WI38 (cell line): ENCODE results near the gene OSBPL2.

ENCODE experiments used
- H3K4me3 ChIP-seq: 2 replicates; pipeline ENCODE4 v1.5.1; 2011; ENCODE audit warnings: low read depth, mild to moderate bottlenecking, control low read depth, low read length
- CTCF ChIP-seq: IDR thresholded peaks from 2 replicates; pipeline ENCODE4 v1.5.1; 2012; ENCODE audit warnings: low read depth, mild to moderate bottlenecking, control low read depth, low read length

OSBPL2 gene

DNA sequence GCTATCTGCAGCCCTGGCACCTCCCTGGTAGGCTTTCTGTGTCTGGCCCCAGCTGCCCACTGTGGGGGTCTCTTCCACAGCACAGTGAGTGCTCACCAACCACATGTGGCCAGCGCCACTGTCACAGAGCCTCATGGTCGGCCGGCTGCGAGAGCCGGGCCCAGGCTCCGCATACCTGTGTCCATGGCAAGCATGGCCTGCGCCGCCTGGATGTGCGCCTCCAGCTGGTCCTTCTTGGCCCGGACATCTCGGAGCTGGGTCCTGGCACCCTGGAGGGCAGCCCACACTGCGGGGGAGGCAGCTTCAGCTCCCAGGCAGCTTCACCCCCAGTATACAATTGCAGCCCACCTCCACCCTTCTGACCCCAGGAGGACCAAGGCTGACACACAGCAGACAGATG lies 77.5 kb downstream of the OSBPL2 start:
- no peak for TF ChIP-seq CTCF
- no peak overlapping the region for H3K4me3 ChIP-seq

DNA sequence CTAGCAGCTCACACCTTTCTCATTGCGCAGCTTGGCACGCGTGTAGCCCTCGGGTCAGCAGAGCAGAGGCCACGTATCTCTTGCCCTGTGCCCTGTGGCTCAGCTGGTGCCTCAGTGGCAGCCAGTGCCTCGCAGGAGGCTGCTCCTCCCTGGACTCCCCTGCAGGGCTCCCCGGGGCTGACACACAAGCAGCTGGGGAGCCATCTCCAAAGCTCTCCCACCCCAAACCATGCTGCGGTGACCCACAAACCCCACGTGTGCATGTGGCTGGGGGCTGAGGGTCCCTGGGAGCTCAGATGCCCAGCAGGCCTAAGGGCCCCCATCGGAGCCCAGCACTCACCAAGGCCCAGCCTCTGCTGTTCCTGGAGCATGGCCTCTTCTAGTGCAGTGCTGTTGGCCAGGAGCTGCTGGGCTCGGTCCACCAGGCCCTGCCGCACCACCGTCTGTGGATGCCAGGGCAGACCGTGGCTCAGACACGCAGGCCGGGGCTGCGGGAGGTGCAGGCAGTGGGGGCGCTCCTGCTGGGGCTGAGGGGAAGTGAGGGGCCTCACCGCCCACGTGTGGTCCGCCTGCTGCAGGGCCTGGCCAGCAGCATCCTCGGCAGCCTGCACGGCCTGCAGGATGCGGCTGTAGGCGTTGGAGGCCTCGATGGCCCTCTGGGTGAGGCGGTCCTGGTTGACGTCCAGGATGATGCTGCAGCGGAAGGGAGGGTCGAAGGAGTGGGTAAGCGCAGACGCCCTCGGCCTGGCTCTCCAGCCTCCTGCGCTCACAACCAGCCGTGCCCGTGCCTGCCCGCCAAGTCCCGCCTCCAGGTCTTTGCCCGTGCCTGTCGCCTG lies 78.2 kb downstream of the OSBPL2 start:
- TF ChIP-seq CTCF = no peak
- no peak overlapping the region for H3K4me3 ChIP-seq

- TF ChIP-seq CTCF = no peak
- no peak overlapping the region for H3K4me3 ChIP-seq
Observed at GRCh38 chr20:62317167-62317655, 78.9 kb downstream of the OSBPL2 start.

DNA sequence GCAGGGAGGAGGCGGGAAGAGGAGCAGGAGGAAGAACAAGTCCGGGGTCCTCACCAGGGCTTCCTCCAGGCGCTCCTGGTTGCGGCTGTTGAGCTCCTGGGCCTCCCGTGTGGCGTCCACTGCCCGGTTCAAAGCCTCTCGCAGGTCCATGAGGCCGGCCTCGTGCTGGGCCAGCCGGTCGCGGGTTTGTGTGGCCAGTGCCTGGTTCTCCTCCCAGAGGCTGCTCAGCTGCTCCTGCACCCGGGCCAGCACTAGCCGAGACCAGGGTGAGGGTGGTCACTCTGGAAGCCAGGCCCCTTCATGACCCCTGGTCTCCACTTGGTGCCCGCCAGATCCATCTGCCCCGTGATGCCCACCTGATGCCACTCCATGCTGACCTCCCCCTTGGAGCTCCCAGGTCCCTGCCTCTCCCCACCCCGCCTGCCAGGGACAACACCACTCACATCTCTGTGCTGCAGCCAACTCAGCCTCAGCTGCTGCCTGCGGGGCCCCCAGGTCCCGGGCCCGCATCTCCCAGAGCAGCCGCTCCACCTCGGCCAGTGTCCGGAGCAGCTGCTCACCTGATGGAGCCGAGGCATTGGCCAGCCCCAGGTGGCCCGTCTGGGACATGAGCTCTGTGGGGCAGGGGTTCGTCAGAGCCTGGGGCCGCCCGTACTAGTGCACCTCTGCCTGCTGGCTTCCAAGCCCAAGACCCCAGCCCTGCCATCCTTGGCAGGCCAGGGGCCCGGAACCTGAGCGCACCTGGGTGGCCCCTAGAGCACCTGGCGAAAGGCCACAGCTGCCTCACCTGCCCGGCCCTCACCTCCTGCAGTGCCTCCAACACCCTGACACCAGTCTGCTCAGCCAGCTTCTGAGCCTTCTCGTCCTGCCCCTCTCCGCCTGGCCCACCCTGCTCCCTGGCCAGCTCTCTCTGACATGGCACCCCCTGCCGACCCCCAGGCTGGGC lies 80.4 kb downstream of the OSBPL2 start:
- no peak for TF ChIP-seq CTCF
- no peak overlapping the region for H3K4me3 ChIP-seq

DNA sequence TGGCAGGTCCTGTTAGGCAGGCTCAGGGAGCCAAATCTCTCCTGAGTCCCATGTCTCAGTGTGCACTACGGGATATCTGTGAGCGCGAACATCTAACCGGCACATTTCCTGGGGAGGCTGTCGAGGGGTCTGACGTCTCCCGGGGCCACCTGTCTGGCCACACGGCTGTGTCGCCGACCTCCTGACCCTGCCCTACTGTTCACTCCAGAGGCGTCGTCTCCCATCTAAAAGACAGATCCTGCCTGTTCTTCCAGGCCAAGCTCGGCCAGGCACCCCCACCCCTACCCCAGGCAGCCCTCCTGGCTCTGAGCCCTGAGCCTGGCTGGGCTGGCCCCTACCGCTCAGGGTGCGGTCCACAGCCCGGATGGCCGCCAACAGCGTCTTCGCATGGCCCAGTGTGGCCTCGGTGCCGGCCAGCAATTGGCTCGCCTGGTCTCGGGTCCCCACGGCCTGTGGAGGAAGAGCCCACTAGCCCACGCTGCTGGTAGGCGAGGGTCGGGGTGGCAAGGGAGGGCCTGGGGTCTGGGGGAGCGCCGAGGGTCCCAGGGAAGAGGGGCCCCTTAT lies 81.1 kb downstream of the OSBPL2 start:
- no peak overlapping the region for H3K4me3 ChIP-seq
- no peak for TF ChIP-seq CTCF

GRCh38 chr20:62320581-62321354 lies 82.4 kb downstream of the OSBPL2 start:
- no peak for TF ChIP-seq CTCF

More at GRCh38 chr20:62320581-62321354, 82.4 kb downstream of the OSBPL2 start:
- H3K4me3 ChIP-seq = no peak overlapping the region
